ENCODE data around the gene CCDC51. TPM values are rescaled to one million over a fixed set of nuclear protein-coding genes. Genes with fewer than 3 reads are reported as not detected.

Gene CCDC51
- total and polyA plus RNA-seq, 2 of the 13 experiments (the other 11 are each of a cell fraction or from before 2014, with no cell fraction given), result 18.1 to 29.4 TPM

- TF ChIP-seq ZNF687 (CRISPR knock-in tag; IDR thresholded peaks at IDR 0.05) (0 out of 2 replicates have a peak, but pooled peaks have one; percentile 2), ZNF747 (CRISPR knock-in tag; IDR thresholded peaks at IDR 0.05; ENCODE audit: borderline replicate concordance) (no peak), MXD1 (CRISPR knock-in tag; IDR thresholded peaks at IDR 0.05) (no peak), RBFOX2 (IDR thresholded peaks at IDR 0.05; ENCODE audit: low read depth, low read length) (peak; percentile 62), AGO2 (optimal IDR thresholded peaks at IDR 0.05; ENCODE audit: low read depth, low read length) (peak; percentile 86)
Observed at GRCh38 chr3:48413611-48414010, 26.3 kb downstream of the CCDC51 start (continued).

GRCh38 chr3:48413086-48413485 lies 26.8 kb downstream of the CCDC51 start:
- FAIRE-seq (no peak), ATAC-seq (no peak), DNase-seq (ENCODE audit: low spot score) (no peak)
- in situ Hi-C loops (cut with HindIII; ENCODE audit: extremely low pct_ligation_motif_present, low pct_unique_long_range_greater_than_20kb), result no loop called here
- H2AFZ ChIP-seq (ENCODE audit: low read length), result no peak overlapping the region
- no peaks in the 10 kb centered on the region for H3K79me2 ChIP-seq (ENCODE audit: insufficient read depth, low read length)
- peaks cover 82 to 100% of the 10 kb centered on the region in 2 experiments for H3K36me3 ChIP-seq (replicated peaks in 1 of 2; ENCODE audit: control insufficient read depth in 1 of 2, insufficient read depth in 2 of 2, low read length in 2 of 2)
- H3K4me2 ChIP-seq (ENCODE audit: low read depth, low read length), result no peak overlapping the region
- no peaks in the 10 kb centered on the region for H3K27me3 ChIP-seq (ENCODE audit: control insufficient read depth in 1 of 2, insufficient read depth in 2 of 2, low read length in 2 of 2)
- no peak overlapping the region for H3K27ac ChIP-seq (ENCODE audit: extremely low read length, insufficient read depth, low read length)
- 98% methylated on average over 7 of the region's 8 CpGs for WGBS (ENCODE audit: low lambda C conversion rate)
- peaks cover 16% of the 10 kb centered on the region; the same call in 1 of the 2 replicates for H4K20me1 ChIP-seq (ENCODE audit: insufficient read depth, low read length)
- no peaks in the 10 kb centered on the region for H3K9me3 ChIP-seq (ENCODE audit: low read length)
- no peak overlapping the region for H3K9ac ChIP-seq (ENCODE audit: insufficient read depth, low read depth, low read length)
- ChIA-PET POLR2A (interaction anchor here (1.4 kb wide), 1 partner anchor 23 kb away, joined by 4 read pairs; no protein-coding TSS in a partner anchor), CTCF (ENCODE audit: low intra/inter-chr PET ratio, low total read pairs) (interaction anchor here (4.1 kb wide), 1 partner anchor 23 kb away, joined by 25 read pairs; no protein-coding TSS in a partner anchor)
- intact Hi-C loops (cut with micrococcal nuclease; ENCODE audit: unreplicated experiment), result no loop called here
- no peak overlapping the region for H3K4me3 ChIP-seq (replicated peaks in 1 of 3; ENCODE audit: insufficient read depth in 1 of 3, low read depth in 2 of 3, low read length in 3 of 3)
- BruUV-seq (replicated peaks), result no TSS peak
- H3K4me1 ChIP-seq (ENCODE audit: insufficient read depth, low read length), result no peaks in the 10 kb centered on the region
- peak; percentile 46; the same call in 1 of the 2 replicates for TF ChIP-seq POLR2G (IDR thresholded peaks at IDR 0.05; ENCODE audit: low read depth, low read length)
- no peak for TF ChIP-seq ZNF574 (CRISPR knock-in tag; IDR thresholded peaks at IDR 0.05)
- no peak for TF ChIP-seq ZNF501 (CRISPR knock-in tag; IDR thresholded peaks at IDR 0.05)
- no peak for TF ChIP-seq MATR3 (CRISPR knock-in tag; IDR thresholded peaks at IDR 0.05)
- no peak for TF ChIP-seq ZNF780A (CRISPR knock-in tag; IDR thresholded peaks at IDR 0.05)
- no peak for TF ChIP-seq ZBTB20 (CRISPR knock-in tag; IDR thresholded peaks at IDR 0.05; ENCODE audit: borderline replicate concordance, low read depth)
- no peak for TF ChIP-seq NONO (IDR thresholded peaks at IDR 0.05)
- 0 out of 2 replicates have a peak, but pooled peaks have one; percentile 9 for TF ChIP-seq NONO (CRISPR knock-in tag; conservative IDR thresholded peaks at IDR 0.05)
- TF ChIP-seq NFKB2 (CRISPR knock-in tag; IDR thresholded peaks at IDR 0.05; ENCODE audit: borderline replicate concordance), result no peak
- no peak for TF ChIP-seq ATF4 (CRISPR knock-in tag; IDR thresholded peaks at IDR 0.05)
- no peak for TF ChIP-seq ZNF792 (CRISPR knock-in tag; IDR thresholded peaks at IDR 0.05)

Measured in HepG2 (cell line).